ENCODE results near the gene TUBA4A.
"Not testable (repeated sequence)": the region's sequence is repeated elsewhere in the genome, so short reads cannot be mapped to it uniquely, and the experiment has no call there.

The TUBA4A gene

GRCh38 chr2:219209236-219210195 lies 44.2 kb downstream of the TUBA4A start:
- no peak for DNase-seq

DNA sequence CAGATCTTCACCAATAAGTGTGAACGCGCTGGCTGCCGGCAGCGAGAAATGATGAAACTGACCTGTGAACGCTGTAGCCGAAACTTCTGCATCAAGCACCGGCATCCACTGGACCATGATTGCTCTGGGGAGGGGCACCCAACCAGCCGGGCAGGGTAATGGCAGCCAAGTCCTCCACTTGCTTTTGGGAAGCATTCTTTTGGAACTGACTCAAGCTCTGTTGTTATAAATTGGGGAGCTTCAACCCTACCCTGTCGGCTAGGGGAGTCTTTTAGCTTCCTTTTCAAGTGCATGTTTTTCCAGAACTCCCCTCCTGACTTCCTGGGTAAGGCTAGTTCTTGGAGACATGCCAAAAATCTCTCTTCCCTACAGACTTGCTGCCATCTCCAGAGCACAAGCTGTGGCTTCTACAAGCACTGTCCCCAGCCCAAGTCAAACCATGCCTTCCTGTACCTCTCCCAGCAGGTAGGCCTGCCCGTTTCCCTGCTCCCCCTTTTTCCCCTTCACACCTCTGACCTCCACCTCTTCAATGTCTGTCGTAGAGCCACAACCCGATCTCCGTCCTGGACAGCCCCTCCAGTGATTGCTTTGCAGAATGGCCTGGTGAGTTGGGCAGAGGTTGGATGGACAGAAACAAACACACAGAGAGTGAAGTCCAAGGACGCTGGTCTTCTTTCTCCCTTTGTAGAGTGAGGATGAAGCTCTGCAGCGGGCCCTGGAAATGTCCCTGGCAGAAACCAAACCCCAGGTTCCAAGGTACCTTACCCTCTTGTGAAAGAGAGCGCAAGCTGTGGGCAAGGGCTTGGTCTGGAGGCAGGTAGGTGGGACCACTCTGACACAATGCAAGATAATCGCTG lies 45.6 kb downstream of the TUBA4A start:
- peak; percentile 2 for DNase-seq

DNA sequence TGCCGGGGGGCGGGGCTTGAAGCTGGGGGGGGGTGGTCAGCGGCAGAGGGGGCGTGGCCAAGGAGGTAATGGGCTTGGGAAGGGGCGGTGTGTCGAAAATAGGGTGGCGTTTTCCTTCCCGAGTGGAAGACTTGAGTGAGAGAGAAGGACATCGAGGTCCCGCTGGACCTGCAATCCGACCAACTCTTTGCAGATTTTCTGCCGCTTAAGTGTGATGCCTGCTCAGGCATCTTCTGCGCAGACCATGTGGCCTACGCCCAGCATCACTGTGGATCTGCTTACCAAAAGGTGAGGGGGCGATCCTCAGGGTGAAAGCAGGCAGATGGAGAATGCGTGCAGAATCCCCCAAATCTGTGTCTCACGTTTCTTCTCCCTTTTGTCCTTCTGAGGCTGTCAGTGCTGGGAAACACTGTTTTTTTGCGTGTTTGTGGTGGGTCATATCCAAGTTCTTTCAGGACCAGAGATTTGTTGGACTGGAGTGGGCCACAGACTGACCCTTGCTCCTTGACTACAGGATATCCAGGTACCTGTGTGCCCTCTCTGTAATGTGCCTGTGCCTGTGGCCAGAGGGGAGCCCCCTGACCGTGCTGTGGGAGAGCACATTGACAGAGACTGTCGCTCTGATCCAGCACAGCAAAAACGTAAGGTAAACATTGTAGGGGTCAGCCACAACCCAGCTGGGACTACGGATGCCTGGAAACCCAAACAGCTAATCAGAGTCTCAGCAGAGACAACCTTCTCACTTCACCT lies 46.4 kb downstream of the TUBA4A start:
- peak; percentile 1 for DNase-seq

GRCh38 chr2:219206328-219207133 lies 47.2 kb downstream of the TUBA4A start, which contains the start of gene ZFAND2B:
ZFAND2B (plus strand) TSS chr2:219206782; CDS start chr2:219206988, 206 bp downstream.
- DNase-seq = peak; percentile 93

DNA sequence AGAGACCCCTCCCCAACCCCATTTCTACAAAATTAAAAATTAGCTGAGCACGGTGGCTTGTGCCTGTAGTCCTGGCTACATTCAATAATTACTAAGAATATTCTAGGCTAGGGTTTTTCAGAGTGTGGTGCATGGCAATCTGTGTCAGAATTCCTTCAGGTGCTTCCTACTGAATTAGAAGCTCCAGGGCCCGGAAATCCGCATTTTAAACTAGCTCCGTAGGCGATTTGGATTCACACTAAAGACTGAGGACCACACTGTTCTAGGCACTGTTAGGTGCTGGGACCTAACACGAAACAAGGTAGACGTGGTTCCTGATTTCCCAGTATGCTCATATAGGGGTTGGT lies 47.8 kb downstream of the TUBA4A start:
- no peak for DNase-seq

- DNase-seq = peak; percentile 0
These were observed 48.6 kb downstream of the TUBA4A start for GRCh38 chr2:219205165-219205538.

- DNase-seq = no peak
These were observed 49.1 kb downstream of the TUBA4A start for GRCh38 chr2:219204425-219205164.

DNA sequence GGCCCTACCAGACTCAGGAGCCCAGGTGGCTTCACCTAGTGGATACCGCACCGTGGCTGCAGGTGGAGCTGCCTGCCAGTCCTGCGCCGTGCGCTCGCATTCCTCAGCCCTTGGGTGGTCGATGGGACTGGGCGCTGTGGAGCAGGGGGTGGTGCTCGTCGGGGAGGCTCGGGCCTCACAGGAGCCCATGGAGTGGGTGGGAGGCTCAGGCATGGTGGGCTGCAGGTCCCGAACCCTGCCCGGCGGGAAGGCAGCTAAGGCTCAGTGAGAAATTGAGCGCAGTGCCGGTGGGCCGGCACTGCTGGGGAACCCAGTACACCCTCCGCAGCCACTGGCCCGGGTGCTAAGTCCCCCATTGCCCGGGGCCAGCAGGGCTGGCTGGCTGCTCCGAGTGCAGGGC lies 52.4 kb downstream of the TUBA4A start:
- not testable (repeated sequence) for DNase-seq

- DNase-seq = peak; percentile 1
These were observed 53.0 kb downstream of the TUBA4A start for GRCh38 chr2:219200502-219201326.
